NCI-H524 treated with DMSO at 0.1 percent for 48 hours (cell line): ENCODE measurements around the gene CAV3.
"Not testable (repeated sequence)": the region's sequence is repeated elsewhere in the genome, so short reads cannot be mapped to it uniquely, and the experiment has no call there.

Experiments used
- DNase-seq: peaks from one replicate; lab custom pipeline; 2025; lab: John Stamatoyannopoulos, UW

CAV3 gene

DNA sequence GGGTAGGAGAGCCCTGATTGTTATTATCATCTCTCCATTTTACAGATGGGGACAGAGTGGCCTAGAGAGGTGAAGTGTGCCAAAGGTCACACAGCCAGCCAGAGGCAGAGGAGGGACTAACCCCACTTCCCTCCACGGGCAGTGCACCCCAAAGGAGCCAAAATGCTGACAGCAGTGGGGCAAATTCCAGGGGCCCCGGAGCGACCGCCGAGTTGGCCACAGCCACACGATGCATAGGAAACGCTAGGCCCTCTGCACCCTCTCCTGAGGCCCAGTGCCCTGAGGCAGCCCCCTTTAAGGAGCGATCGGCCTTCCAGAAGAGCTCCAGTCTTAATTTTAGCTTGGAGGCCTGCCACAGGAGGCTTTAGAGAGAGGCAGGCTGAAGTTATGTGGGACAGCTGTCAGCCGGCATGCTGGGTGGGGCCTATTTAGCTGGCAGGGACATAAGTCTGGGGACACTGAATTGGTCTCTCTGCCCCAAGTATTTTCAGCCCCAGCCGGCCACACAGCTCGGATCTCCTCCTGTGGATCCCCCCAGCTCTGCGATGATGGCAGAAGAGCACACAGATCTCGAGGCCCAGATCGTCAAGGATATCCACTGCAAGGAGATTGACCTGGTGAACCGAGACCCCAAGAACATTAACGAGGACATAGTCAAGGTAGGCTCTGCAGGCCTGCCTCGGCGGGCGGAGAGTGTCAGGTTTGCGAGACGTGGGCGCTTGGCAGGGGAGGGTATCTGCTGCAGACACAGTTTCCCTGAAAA lies at the start of gene CAV3:
Gene CAV3 (plus strand): TSS at position 471 of the 763 bp plus-strand sequence. CDS start 75 bp downstream, at position 546.
- DNase-seq, result no peak

DNA sequence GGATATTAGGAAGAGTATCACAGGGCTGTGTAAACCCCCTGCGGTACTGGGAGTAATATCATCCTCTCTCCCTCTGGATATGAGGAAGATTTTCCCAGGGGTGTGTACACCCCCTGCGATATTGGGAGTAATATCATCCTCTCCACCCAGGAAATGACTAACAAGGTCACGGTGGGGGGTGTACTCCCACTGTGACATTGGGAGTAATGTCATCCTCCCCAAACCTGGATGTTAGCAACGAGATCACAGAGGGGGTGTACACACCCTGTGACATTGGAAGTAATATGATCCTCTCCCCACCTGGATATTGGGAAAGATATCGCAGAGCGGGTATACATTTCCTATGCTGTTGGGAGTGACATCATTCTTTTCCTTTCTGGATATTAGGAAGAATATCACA lies 48.6 kb upstream of the CAV3 start:
- DNase-seq, result not testable (repeated sequence)

DNA sequence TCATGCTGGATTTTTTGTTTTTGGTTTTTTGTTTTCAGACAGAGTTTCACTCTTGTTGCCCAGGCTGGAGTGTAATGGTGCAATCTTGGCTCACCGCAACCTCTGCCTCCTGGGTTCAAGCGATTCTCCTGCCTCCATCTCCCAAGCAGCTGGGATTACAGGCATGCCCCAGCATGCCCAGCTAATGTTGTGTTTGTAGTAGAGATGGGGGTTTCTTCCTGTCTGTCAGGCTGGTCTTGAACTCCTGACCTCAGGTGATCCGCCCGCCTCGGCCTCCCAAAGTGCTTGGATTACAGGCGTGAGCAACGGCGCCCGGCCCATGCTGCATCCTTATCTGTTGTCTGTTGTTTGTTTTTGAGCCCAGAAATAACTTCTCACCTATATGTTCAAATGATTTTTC lies 42.3 kb upstream of the CAV3 start:
- DNase-seq, result not testable (repeated sequence)

DNA sequence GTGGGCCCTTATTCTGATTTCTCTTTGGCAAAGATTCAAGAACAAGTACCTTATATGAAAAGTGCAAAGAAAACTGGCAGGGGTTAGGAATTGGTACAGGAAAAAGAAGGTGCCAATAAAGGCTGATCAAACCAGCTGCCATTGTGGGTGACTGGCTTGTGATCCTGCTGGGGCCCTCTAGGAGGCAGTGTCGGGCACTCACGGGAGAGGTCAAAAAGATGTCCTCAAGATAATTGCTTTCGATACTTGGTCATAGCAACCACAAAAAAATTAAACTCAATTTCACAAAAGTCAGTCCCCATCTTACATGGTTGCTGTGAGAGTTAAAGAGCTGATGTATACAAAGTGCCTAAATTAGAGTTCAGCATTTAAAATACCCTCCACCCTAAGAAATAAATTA lies 31.0 kb upstream of the CAV3 start:
- DNase-seq, result no peak

GRCh38 chr3:8705575-8705974 lies 28.0 kb upstream of the CAV3 start:
- no peak for DNase-seq

DNA sequence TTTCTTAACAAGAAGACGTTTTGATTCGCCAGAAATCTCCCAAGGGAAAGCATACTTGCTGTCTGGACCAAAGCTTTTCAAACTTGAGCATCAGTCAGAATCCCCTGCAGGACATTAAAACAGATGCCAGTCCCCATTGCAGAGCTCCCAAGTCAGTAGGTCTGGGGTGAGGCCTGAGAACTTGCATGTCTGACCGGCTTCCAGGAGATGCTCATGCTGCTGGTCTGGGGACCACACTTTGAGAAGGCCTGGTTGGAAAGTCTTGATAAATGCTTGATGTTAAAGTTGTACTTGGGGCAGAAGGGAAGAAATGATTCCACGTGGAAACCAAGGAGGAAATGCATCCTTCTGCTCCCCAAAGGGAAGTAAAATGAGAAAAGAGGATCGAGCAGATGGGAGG lies 24.3 kb upstream of the CAV3 start:
- no peak for DNase-seq

- no peak for DNase-seq
These were observed 23.6 kb upstream of the CAV3 start for GRCh38 chr3:8709801-8710507.

GRCh38 chr3:8712045-8712907 lies 21.3 kb upstream of the CAV3 start:
- no peak for DNase-seq

- DNase-seq, result no peak
These were observed 20.7 kb upstream of the CAV3 start for GRCh38 chr3:8712908-8713255.

GRCh38 chr3:8713901-8714759 lies 19.5 kb upstream of the CAV3 start:
- DNase-seq, result no peak

GRCh38 chr3:8715757-8716156 lies 17.8 kb upstream of the CAV3 start:
- DNase-seq, result not testable (repeated sequence)

- no peak for DNase-seq
These were observed 10.8 kb upstream of the CAV3 start for GRCh38 chr3:8722808-8723207.

DNA sequence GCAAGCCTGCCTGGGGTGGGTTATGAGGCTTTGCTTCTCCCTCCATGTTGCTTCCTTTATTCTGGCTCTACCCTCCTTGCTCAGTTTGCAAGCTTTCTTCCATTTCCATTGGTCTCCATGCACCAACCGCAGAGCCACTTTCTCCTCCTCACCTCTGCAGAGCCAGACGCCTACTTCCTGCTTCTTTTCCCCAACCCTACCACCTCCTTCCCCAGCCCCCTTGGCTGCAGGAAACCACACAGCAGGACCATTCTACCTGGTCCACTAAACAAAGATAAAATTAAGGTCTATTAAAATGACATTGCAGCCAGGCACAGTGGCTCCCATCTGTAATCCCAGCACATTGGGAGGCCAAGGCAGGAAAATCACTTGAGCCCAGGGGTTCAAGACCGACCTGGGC lies 10.0 kb upstream of the CAV3 start:
- DNase-seq, result no peak

DNA sequence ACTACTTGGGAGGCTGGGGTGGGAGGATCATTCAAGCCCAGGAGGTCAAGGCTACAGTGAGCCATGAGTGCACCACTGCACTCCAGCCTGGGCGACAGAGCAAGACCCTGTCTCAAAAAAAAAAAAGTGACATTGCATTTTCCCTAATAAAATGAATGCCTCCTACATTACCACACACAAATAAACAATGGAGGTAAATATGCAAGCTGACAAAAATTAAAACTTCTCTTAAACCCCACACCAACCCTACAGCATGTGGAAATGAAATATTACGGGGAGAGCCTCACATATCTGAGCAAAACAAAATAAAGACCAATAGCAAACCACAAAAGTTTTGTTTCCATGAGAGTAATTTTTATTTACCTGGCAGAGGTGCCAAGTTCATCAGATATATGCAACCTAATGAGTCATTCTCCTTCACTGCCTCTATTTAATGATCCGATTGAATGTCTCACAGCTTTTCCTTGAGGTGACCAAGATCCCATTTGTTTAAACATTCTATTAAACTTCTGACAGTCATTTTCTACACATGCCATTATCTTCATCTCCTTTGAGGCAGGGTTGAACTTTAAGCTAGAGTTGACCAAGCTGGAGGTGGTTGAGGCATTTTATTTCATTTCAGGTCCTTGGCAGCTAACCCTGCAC lies 9.4 kb upstream of the CAV3 start:
- DNase-seq, result no peak

DNA sequence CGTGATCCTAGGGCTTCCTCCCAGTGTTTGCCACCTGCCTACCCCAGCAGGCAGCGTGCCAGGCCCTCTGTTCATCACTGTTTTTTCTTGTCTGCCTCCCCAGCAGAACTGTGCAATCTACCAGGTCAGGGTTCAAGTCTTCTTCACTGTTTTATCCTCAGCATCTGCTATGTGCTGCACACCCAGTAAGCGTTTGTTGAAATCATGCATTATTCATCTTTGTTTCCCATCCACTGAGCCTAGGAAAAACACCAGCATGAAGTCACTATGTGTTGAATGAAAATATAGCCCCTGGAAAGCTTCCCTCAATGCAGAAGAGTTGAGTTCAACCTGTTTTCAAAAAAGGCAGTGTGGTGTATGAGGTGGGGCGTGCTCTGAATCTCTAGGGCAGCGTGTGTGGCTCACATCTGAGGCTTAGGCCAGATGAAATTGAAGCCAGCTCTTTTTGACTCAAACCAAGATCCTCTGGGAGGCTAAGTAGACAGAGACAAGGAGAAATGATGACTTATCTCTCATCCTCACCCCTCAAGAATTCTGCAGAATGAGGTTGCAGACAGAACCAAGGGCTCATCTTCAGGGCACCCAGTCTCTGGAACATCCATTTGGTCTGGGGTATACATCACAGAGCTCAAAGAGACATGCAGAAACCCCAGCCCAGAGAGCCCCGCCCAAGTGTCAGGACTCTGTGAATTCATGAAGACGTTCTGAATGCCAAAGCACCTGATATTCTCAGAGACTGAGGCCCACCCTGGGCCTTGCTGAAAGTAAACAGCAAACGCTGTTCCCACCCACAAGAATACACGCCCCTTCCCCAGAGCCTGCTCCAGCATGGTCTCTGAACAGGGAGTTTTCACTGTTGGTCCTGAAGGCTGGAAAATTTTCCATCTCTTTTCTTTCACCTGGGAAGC lies 5.7 kb upstream of the CAV3 start:
- no peak for DNase-seq

DNA sequence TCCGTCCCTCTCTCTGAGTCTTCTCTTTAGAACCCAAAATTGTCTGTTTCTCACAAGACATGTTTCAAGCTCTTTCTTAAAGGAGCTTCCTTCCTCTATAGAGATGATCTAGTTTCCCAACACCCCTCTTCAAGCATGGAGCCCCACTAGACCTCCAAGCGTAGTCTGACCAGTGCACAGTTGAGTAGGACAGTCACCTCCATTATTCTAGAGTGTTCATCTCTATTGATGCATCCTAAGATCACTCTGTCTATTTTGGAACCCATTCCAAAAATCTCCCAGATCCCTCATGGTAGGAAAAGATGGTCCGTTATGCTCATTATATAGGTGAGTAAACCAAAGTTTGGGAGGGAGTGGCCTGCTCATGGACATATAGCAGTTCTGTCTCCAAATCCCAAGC lies 4.1 kb upstream of the CAV3 start:
- no peak for DNase-seq

- DNase-seq, result no peak
These were observed 2.9 kb upstream of the CAV3 start for GRCh38 chr3:8730656-8731055.

- no peak for DNase-seq
These were observed 1.2 kb upstream of the CAV3 start for GRCh38 chr3:8732413-8732812.

GRCh38 chr3:8734137-8734878 lies 706 bp downstream of the CAV3 start:
- DNase-seq, result no peak

- no peak for DNase-seq
These were observed 1.3 kb downstream of the CAV3 start for GRCh38 chr3:8734908-8735307.
